GM10266 (cell line): ENCODE measurements around the gene ZNF18.

Experiments
- DNase-seq: peaks from one replicate; pipeline ENCODE4 v3.0.0; 2012; ENCODE audit errors: extremely low spot score
- TF ChIP-seq, protein P1 (sequence below): IDR thresholded peaks from 2 replicates; pipeline ENCODE4 v1.5.1; 2012; ENCODE audit warnings: mild to moderate bottlenecking, low read depth; ENCODE audit not compliant: control insufficient read depth, insufficient read depth; ENCODE audit errors: missing control alignments

The ZNF18 gene, protein sequence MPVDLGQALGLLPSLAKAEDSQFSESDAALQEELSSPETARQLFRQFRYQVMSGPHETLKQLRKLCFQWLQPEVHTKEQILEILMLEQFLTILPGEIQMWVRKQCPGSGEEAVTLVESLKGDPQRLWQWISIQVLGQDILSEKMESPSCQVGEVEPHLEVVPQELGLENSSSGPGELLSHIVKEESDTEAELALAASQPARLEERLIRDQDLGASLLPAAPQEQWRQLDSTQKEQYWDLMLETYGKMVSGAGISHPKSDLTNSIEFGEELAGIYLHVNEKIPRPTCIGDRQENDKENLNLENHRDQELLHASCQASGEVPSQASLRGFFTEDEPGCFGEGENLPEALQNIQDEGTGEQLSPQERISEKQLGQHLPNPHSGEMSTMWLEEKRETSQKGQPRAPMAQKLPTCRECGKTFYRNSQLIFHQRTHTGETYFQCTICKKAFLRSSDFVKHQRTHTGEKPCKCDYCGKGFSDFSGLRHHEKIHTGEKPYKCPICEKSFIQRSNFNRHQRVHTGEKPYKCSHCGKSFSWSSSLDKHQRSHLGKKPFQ

DNA sequence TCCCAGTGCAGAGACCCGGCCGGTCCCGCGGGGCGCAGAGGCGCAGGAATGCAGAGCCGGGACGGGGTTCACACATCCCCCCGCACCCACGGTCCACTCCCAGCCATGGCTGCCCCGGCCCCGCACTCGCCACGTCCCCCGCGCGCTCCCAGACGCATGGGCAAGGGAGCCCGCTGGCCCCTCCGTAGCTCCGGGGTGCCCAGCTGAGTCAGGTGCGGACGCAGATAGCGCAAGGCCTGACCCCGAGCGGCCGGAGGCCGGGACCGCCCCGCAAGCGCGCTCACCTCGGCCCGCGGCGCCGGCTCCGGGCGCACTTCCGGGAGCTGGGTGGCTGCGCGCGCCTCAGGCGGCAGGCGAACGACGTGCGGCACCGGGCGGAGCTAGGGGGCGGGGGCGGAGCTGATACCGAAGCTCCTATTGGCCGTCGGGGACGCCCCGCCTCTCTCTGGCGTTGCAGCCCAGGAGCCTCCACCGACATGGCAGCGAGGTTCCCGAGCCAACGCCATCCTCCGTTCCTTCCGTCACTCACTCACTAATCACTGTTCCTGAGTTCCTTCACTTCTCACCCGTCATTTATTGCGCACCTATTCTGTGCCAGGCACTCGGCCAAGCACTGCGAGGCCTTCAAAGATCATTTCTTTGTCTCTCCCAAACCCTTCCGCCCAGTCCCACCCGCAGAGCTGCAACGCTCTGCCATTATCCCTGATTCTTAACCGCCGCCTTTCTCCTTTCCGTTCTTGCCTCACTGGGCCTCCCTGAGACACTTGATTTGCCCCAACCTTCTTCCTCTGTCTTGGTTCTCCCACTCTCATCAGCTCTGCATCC is at the start of gene ZNF18:
Gene ZNF18, minus strand, starts transcription at position 329 of the 825 bp plus-strand sequence. CDS start 4,646 bp downstream, outside the sequence.
- peak; percentile 96 for DNase-seq
- TF ChIP-seq, protein P1, sequence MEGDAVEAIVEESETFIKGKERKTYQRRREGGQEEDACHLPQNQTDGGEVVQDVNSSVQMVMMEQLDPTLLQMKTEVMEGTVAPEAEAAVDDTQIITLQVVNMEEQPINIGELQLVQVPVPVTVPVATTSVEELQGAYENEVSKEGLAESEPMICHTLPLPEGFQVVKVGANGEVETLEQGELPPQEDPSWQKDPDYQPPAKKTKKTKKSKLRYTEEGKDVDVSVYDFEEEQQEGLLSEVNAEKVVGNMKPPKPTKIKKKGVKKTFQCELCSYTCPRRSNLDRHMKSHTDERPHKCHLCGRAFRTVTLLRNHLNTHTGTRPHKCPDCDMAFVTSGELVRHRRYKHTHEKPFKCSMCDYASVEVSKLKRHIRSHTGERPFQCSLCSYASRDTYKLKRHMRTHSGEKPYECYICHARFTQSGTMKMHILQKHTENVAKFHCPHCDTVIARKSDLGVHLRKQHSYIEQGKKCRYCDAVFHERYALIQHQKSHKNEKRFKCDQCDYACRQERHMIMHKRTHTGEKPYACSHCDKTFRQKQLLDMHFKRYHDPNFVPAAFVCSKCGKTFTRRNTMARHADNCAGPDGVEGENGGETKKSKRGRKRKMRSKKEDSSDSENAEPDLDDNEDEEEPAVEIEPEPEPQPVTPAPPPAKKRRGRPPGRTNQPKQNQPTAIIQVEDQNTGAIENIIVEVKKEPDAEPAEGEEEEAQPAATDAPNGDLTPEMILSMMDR: peak; percentile 11

DNA sequence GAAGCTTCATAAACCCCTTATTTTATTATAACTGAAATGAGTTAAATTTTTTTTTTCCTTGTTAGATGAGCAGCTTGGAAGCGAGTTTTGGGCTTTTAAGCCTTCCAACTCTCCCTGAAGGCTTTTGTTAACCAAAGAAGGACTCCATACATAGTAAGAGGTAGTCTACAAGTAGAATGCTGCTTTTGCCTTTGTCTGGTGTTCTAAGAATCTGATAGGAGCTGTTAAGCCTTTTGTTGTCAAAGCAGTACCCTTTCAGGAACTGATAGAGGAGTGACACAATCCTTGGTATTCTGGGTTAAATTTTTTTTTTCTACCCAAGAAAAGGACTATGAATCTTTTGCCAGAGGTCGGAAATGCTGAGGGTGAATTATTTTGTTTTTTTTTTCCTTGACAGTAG is 49.5 kb upstream of the ZNF18 start:
- no peak for DNase-seq
- TF ChIP-seq, protein P1: no peak

DNA sequence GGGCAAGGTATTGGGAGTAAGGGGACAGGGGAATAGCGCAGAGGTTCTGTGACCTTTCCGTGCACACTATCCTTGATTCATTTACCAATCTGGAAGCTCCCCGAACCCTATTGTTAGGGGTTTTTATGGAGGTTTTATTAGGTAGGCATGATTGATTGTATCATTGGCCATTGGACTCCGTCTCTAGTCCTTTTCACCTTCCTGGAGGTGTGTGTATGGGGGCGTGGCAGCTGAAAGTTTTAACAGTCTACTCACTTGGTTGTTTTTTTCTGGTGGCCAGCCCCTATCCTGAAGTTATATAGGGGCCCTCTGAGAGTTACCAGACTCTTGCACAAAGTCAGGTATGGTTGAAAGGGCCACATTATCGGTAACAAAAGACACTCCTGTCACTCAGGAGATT is 46.4 kb upstream of the ZNF18 start:
- TF ChIP-seq, protein P1: no peak
- no peak for DNase-seq

DNA sequence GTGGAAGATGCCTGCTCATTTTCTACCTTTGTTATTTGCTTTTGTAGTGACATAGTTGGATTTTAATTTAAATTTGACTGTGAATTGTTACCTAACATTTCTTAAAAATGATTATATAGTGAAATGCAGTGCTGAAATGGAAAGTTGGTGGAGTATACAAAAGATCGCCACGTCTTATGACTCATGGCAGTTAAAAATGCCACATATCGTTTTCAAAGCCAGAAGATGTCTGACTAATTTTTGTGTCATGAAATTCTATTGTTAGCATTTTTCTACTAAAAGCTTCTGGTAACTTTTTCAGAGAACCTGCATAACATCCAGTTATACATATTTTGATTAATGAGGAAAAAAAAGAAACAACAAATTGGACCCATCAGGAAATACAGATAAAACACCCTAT is 44.0 kb upstream of the ZNF18 start:
- no peak for DNase-seq
- TF ChIP-seq, protein P1: no peak

DNA sequence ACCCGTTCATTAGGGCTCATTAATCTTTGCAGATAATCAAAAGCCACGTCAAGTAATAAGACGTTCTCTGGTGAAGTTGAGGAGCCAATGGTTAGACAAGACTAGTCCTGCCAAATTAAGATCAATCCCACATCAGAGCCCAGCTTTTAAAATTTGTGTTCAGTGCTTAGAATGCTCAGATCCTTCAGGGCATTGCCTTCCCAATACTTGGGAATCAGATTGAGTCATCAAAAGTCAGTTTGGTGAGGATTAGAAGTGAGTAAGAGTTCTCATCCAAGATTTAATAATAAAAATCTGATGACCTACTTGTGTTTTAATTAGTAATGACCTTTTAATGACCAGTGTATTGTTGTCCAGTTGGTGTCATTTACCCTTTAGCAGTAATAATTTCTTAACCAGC is 43.2 kb upstream of the ZNF18 start:
- no peak for DNase-seq
- TF ChIP-seq, protein P1: no peak

DNA sequence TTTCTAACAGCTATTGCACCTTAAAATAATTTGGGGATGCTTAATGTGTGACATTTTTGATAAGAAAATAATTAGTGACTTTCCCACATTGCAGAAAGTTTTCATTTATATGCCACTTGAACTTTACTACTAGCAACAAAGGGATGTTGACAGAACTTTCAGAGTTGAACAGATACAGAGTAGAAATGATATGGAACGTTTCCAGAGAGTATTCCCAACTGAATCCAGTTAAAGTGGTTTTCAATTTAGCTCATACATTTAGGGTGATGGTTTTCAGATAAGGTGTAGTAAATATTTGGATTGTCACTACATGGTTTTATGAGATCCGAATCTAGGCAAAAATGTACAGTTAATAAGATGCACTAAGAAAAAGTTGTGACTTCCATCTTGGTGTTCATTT is 40.7 kb upstream of the ZNF18 start:
- TF ChIP-seq, protein P1: no peak

DNA sequence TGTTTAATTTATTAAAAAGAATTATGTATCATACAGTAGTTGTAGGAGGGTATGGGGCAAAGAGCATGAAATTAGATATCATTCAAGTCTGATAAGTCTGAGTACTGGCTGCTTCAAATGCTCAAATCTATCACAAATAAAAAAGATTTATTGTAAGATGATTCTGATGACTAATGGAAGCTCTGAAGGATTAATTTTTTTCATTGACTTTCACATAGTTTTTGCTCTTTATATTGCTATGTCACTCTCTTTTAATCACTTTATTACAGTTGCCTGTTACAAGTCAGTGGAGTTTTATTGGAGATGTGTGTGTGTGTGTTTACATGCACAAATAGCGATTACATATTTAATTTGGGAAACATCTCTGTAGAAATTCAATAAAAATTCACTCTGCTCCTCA is 38.4 kb upstream of the ZNF18 start:
- TF ChIP-seq, protein P1: no peak
- no peak for DNase-seq

More for the DNA sequence above, 40.7 kb upstream of the ZNF18 start:
- no peak for DNase-seq
